ENCODE data around the gene TUBA3D.
"Not testable (repeated sequence)": the region's sequence is repeated elsewhere in the genome, so short reads cannot be mapped to it uniquely, and the experiment has no call there.

- TF ChIP-seq ZBTB21 (tag by site-specific recombination; IDR thresholded peaks at IDR 0.05); REST (tag by site-specific recombination; IDR thresholded peaks at IDR 0.05); CTCF (tag by site-specific recombination; IDR thresholded peaks at IDR 0.05); ZNF629 (tag by site-specific recombination; IDR thresholded peaks at IDR 0.05); ZIC2 (tag by site-specific recombination; IDR thresholded peaks at IDR 0.05); ZNF10 (tag by site-specific recombination; IDR thresholded peaks at IDR 0.05); ZNF776 (tag by site-specific recombination; IDR thresholded peaks at IDR 0.05; ENCODE audit: borderline replicate concordance); ZNF837 (tag by site-specific recombination; IDR thresholded peaks at IDR 0.05); ZNF830 (tag by site-specific recombination; IDR thresholded peaks at IDR 0.05; ENCODE audit: low read depth); YY1 (tag by site-specific recombination; IDR thresholded peaks at IDR 0.05): not testable (repeated sequence)
Measured at GRCh38 chr2:131471624-131472023, 4.3 kb upstream of the TUBA3D start.
